NB4 (cell line): Measurements from ENCODE around the gene MED22.

Experiments used
- CTCF ChIP-seq: IDR thresholded peaks from one replicate; pipeline ENCODE4 v1.5.1; 2012; ENCODE audit warnings: low read depth, low read length
- MAX ChIP-seq: IDR thresholded peaks from 2 replicates; pipeline ENCODE4 v1.6.1; 2011; ENCODE audit warnings: low read depth, low read length
- MYC ChIP-seq: IDR thresholded peaks from 2 replicates; pipeline ENCODE4 v1.6.1; 2011; ENCODE audit warnings: low read depth, low read length
- POLR2A ChIP-seq: IDR thresholded peaks from 2 replicates; pipeline ENCODE4 v1.6.1; 2011; ENCODE audit warnings: mild to moderate bottlenecking; ENCODE audit not compliant: insufficient read length; ENCODE audit errors: extremely low read depth

- TF ChIP-seq CTCF (no peak), POLR2A (no peak), MAX (no peak), MYC (no peak)
These were observed 1.7 kb downstream of the MED22 start for GRCh38 chr9:133346021-133346785.
